Measurements from ENCODE around the gene SORCS2.

Gene SORCS2

GRCh38 chr4:7710126-7710525 lies 517.8 kb downstream of the SORCS2 start:
- H3K4me3 ChIP-seq (ENCODE audit: low read depth, low read length), result no peak overlapping the region
- H3K9ac ChIP-seq (ENCODE audit: low read depth, low read length), result no peak overlapping the region
- H3K4me1 ChIP-seq (ENCODE audit: control insufficient read depth, insufficient read depth, low read length), result no peaks in the 10 kb centered on the region
- H3K9me3 ChIP-seq (ENCODE audit: control insufficient read depth, insufficient read depth, low read length), result no peaks in the 10 kb centered on the region
- H3K27me3 ChIP-seq (ENCODE audit: control insufficient read depth, insufficient read depth, low read length), result no peaks in the 10 kb centered on the region
- H3K36me3 ChIP-seq (ENCODE audit: control insufficient read depth, insufficient read depth, low read length), result no peaks in the 10 kb centered on the region

DNA sequence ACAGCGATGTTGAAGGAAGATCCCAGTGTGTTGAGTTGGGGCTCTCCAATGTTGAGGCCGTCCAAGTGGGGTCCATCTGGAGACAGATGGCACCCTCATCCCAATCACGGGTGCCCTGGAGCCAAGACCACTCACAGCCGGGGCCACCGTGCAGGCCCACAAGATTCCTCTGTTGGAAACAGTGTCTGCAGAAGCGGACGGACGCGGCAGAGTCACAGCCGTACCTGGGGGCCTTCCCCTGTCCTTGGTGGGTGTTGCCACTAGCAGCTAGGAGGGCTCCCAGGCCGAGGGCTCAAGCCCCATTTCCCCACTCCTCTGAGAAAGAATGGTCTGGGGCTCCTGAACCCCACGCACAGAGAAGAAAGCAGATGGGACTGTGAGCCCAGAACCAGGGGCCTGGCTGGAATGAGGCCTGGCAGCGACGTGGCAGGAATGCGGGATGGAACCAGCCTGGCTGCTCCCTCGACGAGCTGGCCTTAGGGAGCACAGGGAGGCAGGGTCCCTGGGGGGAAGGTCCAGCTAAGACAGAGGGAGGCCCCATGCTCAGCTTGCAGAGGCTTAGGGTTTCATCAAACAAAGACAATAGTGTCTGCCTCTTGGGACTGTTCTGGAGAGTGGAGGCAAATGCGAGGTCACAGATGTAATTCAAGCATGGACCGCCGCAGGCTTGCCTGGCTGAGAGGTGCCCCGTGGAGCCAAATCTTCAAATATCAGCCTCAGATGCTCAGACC lies 518.4 kb downstream of the SORCS2 start:
- Histone ChIP-seq H3K4me1 (ENCODE audit: control insufficient read depth, insufficient read depth, low read length) (no peaks in the 10 kb centered on the region), H3K4me3 (ENCODE audit: low read depth, low read length) (no peak overlapping the region), H3K9ac (ENCODE audit: low read depth, low read length) (no peak overlapping the region), H3K9me3 (ENCODE audit: control insufficient read depth, insufficient read depth, low read length) (no peaks in the 10 kb centered on the region), H3K36me3 (ENCODE audit: control insufficient read depth, insufficient read depth, low read length) (no peaks in the 10 kb centered on the region), H3K27me3 (ENCODE audit: control insufficient read depth, insufficient read depth, low read length) (no peaks in the 10 kb centered on the region)

GRCh38 chr4:7711307-7711963 lies 519.1 kb downstream of the SORCS2 start:
- H3K9ac ChIP-seq (ENCODE audit: low read depth, low read length), result no peak overlapping the region
- no peaks in the 10 kb centered on the region for H3K9me3 ChIP-seq (ENCODE audit: control insufficient read depth, insufficient read depth, low read length)
- no peak overlapping the region for H3K4me3 ChIP-seq (ENCODE audit: low read depth, low read length)
- no peaks in the 10 kb centered on the region for H3K36me3 ChIP-seq (ENCODE audit: control insufficient read depth, insufficient read depth, low read length)
- H3K4me1 ChIP-seq (ENCODE audit: control insufficient read depth, insufficient read depth, low read length), result no peaks in the 10 kb centered on the region
- no peaks in the 10 kb centered on the region for H3K27me3 ChIP-seq (ENCODE audit: control insufficient read depth, insufficient read depth, low read length)

DNA sequence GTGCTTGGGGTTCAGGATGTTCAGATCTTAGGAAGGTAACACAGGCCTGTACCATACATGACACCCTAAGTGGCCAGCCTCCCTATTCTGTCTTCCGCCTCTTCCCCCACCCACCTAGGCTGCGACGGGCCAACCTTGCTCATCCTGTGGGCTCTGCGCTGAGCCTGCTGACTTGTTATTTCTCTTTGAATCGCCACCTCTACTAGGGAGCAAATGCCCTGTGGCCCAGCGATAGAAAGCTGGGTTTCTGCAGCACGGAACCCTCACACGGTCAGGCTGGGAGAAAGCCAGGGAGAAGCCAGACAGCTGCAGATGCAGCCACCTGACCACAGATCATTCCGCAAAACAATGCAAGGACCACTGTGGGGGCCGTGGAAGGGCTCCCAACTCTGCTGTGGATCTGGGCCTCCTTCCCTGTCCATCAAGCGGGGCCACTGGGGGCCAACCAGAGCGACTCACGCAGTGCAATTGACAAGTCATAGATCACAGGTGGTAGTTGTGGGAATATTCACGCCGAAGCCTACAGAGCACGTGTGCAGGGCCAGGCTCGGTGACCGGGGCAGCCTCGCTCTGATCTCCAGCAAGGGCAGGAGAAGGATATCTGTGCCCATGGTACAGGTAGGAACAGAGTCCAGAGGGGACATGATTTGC lies 519.8 kb downstream of the SORCS2 start:
- Histone ChIP-seq H3K4me3 (ENCODE audit: low read depth, low read length) (no peak overlapping the region), H3K9ac (ENCODE audit: low read depth, low read length) (no peak overlapping the region), H3K4me1 (ENCODE audit: control insufficient read depth, insufficient read depth, low read length) (no peaks in the 10 kb centered on the region), H3K36me3 (ENCODE audit: control insufficient read depth, insufficient read depth, low read length) (no peaks in the 10 kb centered on the region), H3K9me3 (ENCODE audit: control insufficient read depth, insufficient read depth, low read length) (no peaks in the 10 kb centered on the region), H3K27me3 (ENCODE audit: control insufficient read depth, insufficient read depth, low read length) (no peaks in the 10 kb centered on the region)

- no peaks in the 10 kb centered on the region for H3K4me1 ChIP-seq (ENCODE audit: control insufficient read depth, insufficient read depth, low read length)
- H3K4me3 ChIP-seq (ENCODE audit: low read depth, low read length), result no peak overlapping the region
- H3K27me3 ChIP-seq (ENCODE audit: control insufficient read depth, insufficient read depth, low read length), result no peaks in the 10 kb centered on the region
- H3K36me3 ChIP-seq (ENCODE audit: control insufficient read depth, insufficient read depth, low read length), result no peaks in the 10 kb centered on the region
- H3K9ac ChIP-seq (ENCODE audit: low read depth, low read length), result no peak overlapping the region
- H3K9me3 ChIP-seq (ENCODE audit: control insufficient read depth, insufficient read depth, low read length), result no peaks in the 10 kb centered on the region
These were observed 521.4 kb downstream of the SORCS2 start for GRCh38 chr4:7713757-7714156.

DNA sequence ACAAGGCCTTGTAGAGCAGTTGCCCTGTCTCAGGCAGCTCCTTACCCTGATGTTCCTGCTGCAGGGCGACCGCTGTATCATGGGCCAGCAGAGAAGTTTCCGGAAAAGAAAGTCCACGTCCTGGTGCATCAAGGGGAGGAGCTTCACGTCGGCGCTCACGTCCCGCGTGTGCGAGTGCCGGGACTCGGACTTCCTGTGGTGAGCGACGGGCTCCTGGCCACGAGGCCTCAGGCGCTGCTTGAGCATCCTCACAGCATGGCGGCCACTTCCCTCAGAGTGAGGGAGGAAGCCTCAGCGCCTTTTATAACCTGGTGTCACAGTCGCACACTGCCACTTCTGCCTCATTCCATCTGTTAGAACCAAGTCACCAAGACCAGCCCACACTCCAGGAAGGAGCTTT lies 521.8 kb downstream of the SORCS2 start:
- Histone ChIP-seq H3K4me3 (ENCODE audit: low read depth, low read length) (no peak overlapping the region), H3K4me1 (ENCODE audit: control insufficient read depth, insufficient read depth, low read length) (no peaks in the 10 kb centered on the region), H3K9me3 (ENCODE audit: control insufficient read depth, insufficient read depth, low read length) (no peaks in the 10 kb centered on the region), H3K9ac (ENCODE audit: low read depth, low read length) (no peak overlapping the region), H3K27me3 (ENCODE audit: control insufficient read depth, insufficient read depth, low read length) (no peaks in the 10 kb centered on the region), H3K36me3 (ENCODE audit: control insufficient read depth, insufficient read depth, low read length) (no peaks in the 10 kb centered on the region)

DNA sequence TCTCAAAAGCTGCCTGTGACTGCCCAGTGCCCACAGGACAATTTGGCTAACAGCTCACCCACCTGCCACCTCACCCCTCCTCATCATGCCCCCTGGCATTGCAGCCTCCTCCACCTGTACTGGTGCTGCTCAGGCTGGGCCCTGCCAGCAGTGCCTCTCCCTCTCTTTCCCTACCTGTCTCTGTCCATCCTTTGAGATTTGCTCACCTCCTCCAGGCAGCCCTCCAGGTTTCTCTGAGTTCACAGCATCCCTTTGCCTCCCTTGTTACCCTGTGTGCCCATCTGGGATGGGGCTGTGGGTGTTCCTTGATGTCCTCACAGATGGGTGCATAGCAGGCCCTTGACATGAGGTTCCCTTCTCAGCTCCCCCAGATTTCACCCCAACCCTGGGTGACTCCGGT lies 522.4 kb downstream of the SORCS2 start:
- H3K27me3 ChIP-seq (ENCODE audit: control insufficient read depth, insufficient read depth, low read length), result no peaks in the 10 kb centered on the region
- H3K9me3 ChIP-seq (ENCODE audit: control insufficient read depth, insufficient read depth, low read length), result no peaks in the 10 kb centered on the region
- no peak overlapping the region for H3K9ac ChIP-seq (ENCODE audit: low read depth, low read length)
- H3K36me3 ChIP-seq (ENCODE audit: control insufficient read depth, insufficient read depth, low read length), result no peaks in the 10 kb centered on the region
- no peaks in the 10 kb centered on the region for H3K4me1 ChIP-seq (ENCODE audit: control insufficient read depth, insufficient read depth, low read length)
- no peak overlapping the region for H3K4me3 ChIP-seq (ENCODE audit: low read depth, low read length)

DNA sequence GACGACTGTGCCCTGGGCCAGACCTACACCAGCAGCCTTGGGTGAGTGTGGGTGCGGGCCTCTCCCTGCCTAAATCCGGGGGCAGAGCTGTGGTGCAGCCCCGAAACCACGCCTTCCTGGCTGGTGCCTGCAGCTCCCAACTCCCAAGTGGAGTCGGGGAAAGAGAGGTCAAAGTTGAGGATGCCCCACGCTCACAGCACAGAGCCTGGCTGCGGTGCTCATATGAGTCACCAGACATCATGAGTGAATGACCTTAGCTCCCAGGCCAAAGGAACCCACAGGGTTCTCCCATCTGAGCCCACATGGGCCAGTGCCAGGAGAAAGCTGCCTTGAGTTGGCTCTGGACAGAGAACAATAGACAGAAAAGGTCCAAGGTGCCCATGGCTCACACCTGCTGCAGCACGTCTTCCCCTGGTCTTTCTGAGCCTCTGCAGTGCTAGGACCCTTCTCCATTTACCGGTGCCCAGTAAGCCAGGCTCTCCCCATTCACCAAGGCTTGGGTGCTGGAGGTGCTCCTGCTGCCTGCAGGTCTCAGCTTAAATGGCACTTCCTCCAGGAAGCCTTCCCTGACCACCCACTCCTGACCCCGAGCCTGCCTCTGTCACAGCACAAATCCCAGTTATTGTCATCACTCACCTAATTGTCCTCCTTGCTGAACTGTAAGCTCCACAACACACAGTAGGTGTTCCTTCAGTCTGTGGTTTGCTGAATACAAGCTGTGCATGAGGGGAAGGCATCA lies 523.1 kb downstream of the SORCS2 start:
- Histone ChIP-seq H3K9me3 (ENCODE audit: control insufficient read depth, insufficient read depth, low read length) (no peaks in the 10 kb centered on the region), H3K36me3 (ENCODE audit: control insufficient read depth, insufficient read depth, low read length) (no peaks in the 10 kb centered on the region), H3K27me3 (ENCODE audit: control insufficient read depth, insufficient read depth, low read length) (no peaks in the 10 kb centered on the region), H3K9ac (ENCODE audit: low read depth, low read length) (no peak overlapping the region), H3K4me1 (ENCODE audit: control insufficient read depth, insufficient read depth, low read length) (no peaks in the 10 kb centered on the region), H3K4me3 (ENCODE audit: low read depth, low read length) (no peak overlapping the region)

DNA sequence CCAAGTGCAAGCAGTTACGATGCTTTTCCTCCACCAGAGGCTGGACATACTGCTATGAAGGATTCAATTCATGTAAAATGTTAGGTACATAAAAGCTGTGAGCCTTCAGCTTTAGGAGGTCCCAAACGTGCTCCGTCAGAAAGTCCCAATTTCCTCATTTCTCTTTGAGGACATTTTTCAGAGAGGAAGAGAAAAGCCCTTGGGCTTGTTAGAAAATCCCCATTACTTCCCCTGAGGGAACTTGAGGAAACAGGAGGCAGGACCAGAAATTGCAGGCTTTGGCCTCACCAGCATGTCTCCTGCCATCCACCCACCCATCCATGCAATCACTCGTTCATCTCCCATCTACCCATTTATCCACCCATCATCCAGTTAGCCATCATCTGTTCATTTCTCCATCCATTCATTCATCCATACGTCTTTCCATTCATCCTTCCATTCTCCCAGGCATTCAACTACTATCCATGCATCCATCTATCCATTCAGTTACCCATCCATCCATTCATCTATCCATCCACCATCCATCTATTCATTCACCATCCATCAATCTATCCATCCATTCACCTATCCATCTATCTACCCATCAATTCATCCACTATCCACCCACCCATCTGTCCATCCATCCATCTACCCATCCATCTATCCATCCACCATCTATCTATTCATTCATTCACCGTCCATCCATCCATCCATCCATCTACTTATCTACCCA lies 523.8 kb downstream of the SORCS2 start:
- Histone ChIP-seq H3K4me1 (ENCODE audit: control insufficient read depth, insufficient read depth, low read length) (no peaks in the 10 kb centered on the region), H3K27me3 (ENCODE audit: control insufficient read depth, insufficient read depth, low read length) (no peaks in the 10 kb centered on the region), H3K9ac (ENCODE audit: low read depth, low read length) (no peak overlapping the region), H3K9me3 (ENCODE audit: control insufficient read depth, insufficient read depth, low read length) (no peaks in the 10 kb centered on the region), H3K36me3 (ENCODE audit: control insufficient read depth, insufficient read depth, low read length) (no peaks in the 10 kb centered on the region), H3K4me3 (ENCODE audit: low read depth, low read length) (no peak overlapping the region)

- no peaks in the 10 kb centered on the region for H3K27me3 ChIP-seq (ENCODE audit: control insufficient read depth, insufficient read depth, low read length)
- H3K36me3 ChIP-seq (ENCODE audit: control insufficient read depth, insufficient read depth, low read length), result no peaks in the 10 kb centered on the region
These were observed 524.8 kb downstream of the SORCS2 start for GRCh38 chr4:7717161-7717560.

DNA sequence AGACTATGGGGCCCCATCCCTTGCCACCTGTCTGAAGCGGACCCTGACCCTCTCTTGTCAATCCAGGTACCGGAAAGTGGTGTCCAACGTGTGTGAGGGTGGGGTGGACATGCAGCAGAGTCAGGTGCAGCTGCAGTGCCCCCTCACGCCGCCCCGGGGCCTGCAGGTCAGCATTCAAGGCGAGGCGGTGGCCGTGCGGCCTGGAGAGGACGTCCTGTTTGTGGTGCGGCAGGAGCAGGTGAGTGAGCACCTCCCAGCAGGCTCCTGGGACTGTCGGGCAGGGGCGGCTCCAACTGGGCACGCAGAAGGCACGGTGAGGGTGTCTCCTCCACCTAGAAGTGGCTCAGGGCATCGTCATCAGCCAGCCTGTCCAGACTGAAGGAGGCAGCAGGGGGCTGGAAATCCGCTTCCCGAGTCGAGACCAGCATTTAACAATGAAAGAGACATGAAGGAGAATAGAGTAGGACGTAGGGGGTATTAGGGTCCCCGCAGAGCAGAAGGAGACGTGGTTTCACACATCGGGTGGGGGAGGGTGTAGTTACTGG lies 525.7 kb downstream of the SORCS2 start:
- no peaks in the 10 kb centered on the region for H3K9me3 ChIP-seq (ENCODE audit: control insufficient read depth, insufficient read depth, low read length)
- H3K4me3 ChIP-seq (ENCODE audit: low read depth, low read length), result no peak overlapping the region
- H3K4me1 ChIP-seq (ENCODE audit: control insufficient read depth, insufficient read depth, low read length), result no peaks in the 10 kb centered on the region
- H3K9ac ChIP-seq (ENCODE audit: low read depth, low read length), result no peak overlapping the region
- no peaks in the 10 kb centered on the region for H3K36me3 ChIP-seq (ENCODE audit: control insufficient read depth, insufficient read depth, low read length)
- no peaks in the 10 kb centered on the region for H3K27me3 ChIP-seq (ENCODE audit: control insufficient read depth, insufficient read depth, low read length)

More at GRCh38 chr4:7717161-7717560, 524.8 kb downstream of the SORCS2 start:
- no peaks in the 10 kb centered on the region for H3K9me3 ChIP-seq (ENCODE audit: control insufficient read depth, insufficient read depth, low read length)
- H3K4me3 ChIP-seq (ENCODE audit: low read depth, low read length), result no peak overlapping the region
- H3K4me1 ChIP-seq (ENCODE audit: control insufficient read depth, insufficient read depth, low read length), result no peaks in the 10 kb centered on the region
- H3K9ac ChIP-seq (ENCODE audit: low read depth, low read length), result no peak overlapping the region

Measured in iPS-15b (cell line).